ENCODE measurements around the gene ARHGAP23. TPM values are rescaled to one million over a fixed set of nuclear protein-coding genes. Genes with fewer than 3 reads are reported as not detected.

Gene ARHGAP23
- polyA plus RNA-seq, 1 donor from 2014 or later, result 1.6 TPM

DNA sequence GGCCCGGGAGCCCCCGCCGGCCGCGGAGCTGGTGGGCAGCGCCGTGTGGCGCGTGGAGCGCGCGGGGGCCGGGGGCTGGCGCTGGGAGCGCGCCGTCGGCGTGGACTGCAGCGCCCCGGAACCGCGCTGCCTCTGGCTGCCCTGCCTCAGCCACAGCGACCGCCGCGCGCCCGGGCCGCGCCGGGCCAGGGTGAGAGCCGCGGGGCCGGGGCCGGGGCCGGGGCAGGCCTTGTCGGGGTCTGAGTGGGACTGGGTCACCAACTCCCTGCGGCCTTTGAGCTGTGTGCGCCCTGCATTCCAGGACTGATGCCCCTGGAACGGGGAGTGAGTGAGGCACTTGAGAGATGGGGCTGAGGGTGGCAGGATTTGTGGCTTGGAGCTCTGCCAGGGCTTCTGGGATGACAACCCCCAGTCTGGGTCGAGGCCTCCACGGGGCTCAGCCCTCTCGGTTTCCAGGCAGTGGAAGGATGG lies 25.7 kb downstream of the ARHGAP23 start:
- H3K36me3 ChIP-seq (ENCODE audit: insufficient read depth, low read length), result no peaks in the 10 kb centered on the region
- H3K4me2 ChIP-seq (ENCODE audit: low read length), result no peak overlapping the region
- TF ChIP-seq MXI1 (conservative IDR thresholded peaks at IDR 0.05; ENCODE audit: poor library complexity, severe bottlenecking), result no peak
- no peak overlapping the region for H3K4me3 ChIP-seq (ENCODE audit: low read length)
- no peaks in the 10 kb centered on the region for H4K20me1 ChIP-seq (ENCODE audit: insufficient read depth)
- H3K27ac ChIP-seq (ENCODE audit: low read length), result no peak overlapping the region
- no peak overlapping the region for H2AFZ ChIP-seq (ENCODE audit: low read depth, low read length)
- peaks cover 37% of the 10 kb centered on the region for H3K27me3 ChIP-seq (ENCODE audit: insufficient read depth, low read depth, low read length)
- no peaks in the 10 kb centered on the region for H3F3A ChIP-seq (ENCODE audit: insufficient read depth, low read length, poor library complexity, severe bottlenecking)
- H3K9me3 ChIP-seq (ENCODE audit: low read length), result no peaks in the 10 kb centered on the region
- H3K9ac ChIP-seq (ENCODE audit: low read length), result no peak overlapping the region
- no peaks in the 10 kb centered on the region for H3K79me2 ChIP-seq (replicated peaks; ENCODE audit: insufficient read depth, low read length)
- H3K9me2 ChIP-seq (ENCODE audit: insufficient read depth, low read length), result no peaks in the 10 kb centered on the region

GRCh38 chr17:38454532-38454931 lies 26.3 kb downstream of the ARHGAP23 start:
- Histone ChIP-seq H3K4me2 (ENCODE audit: low read length) (no peak overlapping the region), H3F3A (ENCODE audit: insufficient read depth, low read length, poor library complexity, severe bottlenecking) (no peaks in the 10 kb centered on the region), H2AFZ (ENCODE audit: low read depth, low read length) (no peak overlapping the region), H3K9ac (ENCODE audit: low read length) (no peak overlapping the region), H3K27me3 (ENCODE audit: insufficient read depth, low read depth, low read length) (peaks cover 37% of the 10 kb centered on the region), H3K27ac (ENCODE audit: low read length) (no peak overlapping the region), H3K79me2 (replicated peaks; ENCODE audit: insufficient read depth, low read length) (no peaks in the 10 kb centered on the region), H3K9me2 (ENCODE audit: insufficient read depth, low read length) (no peaks in the 10 kb centered on the region), H3K4me3 (ENCODE audit: low read length) (no peak overlapping the region), H4K20me1 (ENCODE audit: insufficient read depth) (no peaks in the 10 kb centered on the region), H3K9me3 (ENCODE audit: low read length) (no peaks in the 10 kb centered on the region), H3K36me3 (ENCODE audit: insufficient read depth, low read length) (no peaks in the 10 kb centered on the region)
- TF ChIP-seq SMC3 (conservative IDR thresholded peaks at IDR 0.05; ENCODE audit: poor library complexity) (no peak), MXI1 (conservative IDR thresholded peaks at IDR 0.05; ENCODE audit: poor library complexity, severe bottlenecking) (no peak), EP300 (conservative IDR thresholded peaks at IDR 0.05; ENCODE audit: poor library complexity, severe bottlenecking) (no peak), POLR2AphosphoS5 (IDR thresholded peaks at IDR 0.05) (no peak), CTCF (IDR thresholded peaks at IDR 0.05; ENCODE audit: poor library complexity, severe bottlenecking) (no peak), EZH2 (IDR thresholded peaks at IDR 0.05; ENCODE audit: borderline replicate concordance, insufficient read depth, low read length, poor library complexity, severe bottlenecking) (no peak), TAF1 (IDR thresholded peaks at IDR 0.05; ENCODE audit: low read depth) (no peak), RAD21 (conservative IDR thresholded peaks at IDR 0.05) (no peak)
- TF ChIP-seq, protein P1, sequence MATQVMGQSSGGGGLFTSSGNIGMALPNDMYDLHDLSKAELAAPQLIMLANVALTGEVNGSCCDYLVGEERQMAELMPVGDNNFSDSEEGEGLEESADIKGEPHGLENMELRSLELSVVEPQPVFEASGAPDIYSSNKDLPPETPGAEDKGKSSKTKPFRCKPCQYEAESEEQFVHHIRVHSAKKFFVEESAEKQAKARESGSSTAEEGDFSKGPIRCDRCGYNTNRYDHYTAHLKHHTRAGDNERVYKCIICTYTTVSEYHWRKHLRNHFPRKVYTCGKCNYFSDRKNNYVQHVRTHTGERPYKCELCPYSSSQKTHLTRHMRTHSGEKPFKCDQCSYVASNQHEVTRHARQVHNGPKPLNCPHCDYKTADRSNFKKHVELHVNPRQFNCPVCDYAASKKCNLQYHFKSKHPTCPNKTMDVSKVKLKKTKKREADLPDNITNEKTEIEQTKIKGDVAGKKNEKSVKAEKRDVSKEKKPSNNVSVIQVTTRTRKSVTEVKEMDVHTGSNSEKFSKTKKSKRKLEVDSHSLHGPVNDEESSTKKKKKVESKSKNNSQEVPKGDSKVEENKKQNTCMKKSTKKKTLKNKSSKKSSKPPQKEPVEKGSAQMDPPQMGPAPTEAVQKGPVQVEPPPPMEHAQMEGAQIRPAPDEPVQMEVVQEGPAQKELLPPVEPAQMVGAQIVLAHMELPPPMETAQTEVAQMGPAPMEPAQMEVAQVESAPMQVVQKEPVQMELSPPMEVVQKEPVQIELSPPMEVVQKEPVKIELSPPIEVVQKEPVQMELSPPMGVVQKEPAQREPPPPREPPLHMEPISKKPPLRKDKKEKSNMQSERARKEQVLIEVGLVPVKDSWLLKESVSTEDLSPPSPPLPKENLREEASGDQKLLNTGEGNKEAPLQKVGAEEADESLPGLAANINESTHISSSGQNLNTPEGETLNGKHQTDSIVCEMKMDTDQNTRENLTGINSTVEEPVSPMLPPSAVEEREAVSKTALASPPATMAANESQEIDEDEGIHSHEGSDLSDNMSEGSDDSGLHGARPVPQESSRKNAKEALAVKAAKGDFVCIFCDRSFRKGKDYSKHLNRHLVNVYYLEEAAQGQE (IDR thresholded peaks at IDR 0.05; ENCODE audit: borderline replicate concordance), result no peak

Data from neural cell (in vitro differentiated cells).